Frontal cortex (tissue), 4 donors: ENCODE measurements around the gene UGT3A2. TPM values are rescaled to one million over a fixed set of nuclear protein-coding genes. Genes with fewer than 3 reads are reported as not detected.

Experiments
- DNase-seq, 2 donors: peaks; one replicate each; pipeline ENCODE4 v3.0.0; 2012; ENCODE audit warnings: low spot score in 2 of 2
- FAIRE-seq: peaks from 2 replicates; lab custom pipeline; 2012; peaks lifted over from hg19 to GRCh38; lab: Jason Lieb, UNC
- small RNA-seq: library from RNA; depleted of rRNA; stranded (forward); fragments of <200 nt; gene quantifications from one replicate; pipeline ENCODE3, GENCODE V24; 2014
- total RNA-seq: library from RNA; depleted of rRNA; stranded (reverse); fragments of >200 nt; gene quantifications from one replicate; pipeline ENCODE4 v1.2.3, GENCODE V29; 2014
- donor health status: control.
- donor health status: control.
- donor health status: control.

Gene UGT3A2
- total RNA-seq, 1 donor from 2014 or later, result 0.41 TPM

DNA sequence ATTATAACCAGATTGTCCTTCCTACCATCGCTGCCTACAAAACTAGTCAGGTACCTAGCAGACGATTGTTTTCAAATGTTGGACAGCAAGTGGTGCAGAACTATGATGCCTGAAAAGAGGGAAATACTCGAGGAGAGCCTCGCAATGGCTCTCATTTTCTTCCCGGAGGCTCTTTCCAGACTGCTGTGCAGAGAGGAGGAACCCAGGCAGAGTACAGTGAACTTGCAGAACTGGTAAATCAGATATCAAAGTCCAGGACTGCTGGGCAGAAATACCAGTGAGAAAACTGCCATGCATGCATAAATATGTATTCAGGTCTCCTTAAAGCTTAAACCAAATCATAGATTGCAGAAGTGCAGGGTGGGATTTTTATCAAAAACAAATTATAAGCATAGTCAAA is 49.1 kb downstream of the UGT3A2 start:
- DNase-seq, result no peak
- FAIRE-seq, result no peak

DNA sequence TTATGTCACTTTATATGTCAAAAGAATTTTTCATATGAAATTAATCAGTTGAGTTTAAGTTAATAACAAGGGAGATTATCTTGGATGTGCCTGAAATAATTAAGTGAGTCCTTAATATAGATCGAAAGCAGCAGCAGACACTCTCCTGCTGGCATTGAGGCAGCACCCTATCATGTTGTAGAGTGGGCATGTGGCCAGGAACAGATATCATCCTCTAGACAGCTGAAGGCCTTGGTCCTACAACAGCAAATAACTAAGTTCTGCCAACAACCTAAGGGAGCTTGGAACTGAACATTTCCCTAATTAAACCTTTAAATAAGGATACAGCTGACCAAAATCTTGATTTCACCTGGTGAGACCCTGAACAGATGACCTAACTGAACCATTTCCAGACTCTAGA is 49.7 kb downstream of the UGT3A2 start:
- no peak for FAIRE-seq
- DNase-seq, result no peak

DNA sequence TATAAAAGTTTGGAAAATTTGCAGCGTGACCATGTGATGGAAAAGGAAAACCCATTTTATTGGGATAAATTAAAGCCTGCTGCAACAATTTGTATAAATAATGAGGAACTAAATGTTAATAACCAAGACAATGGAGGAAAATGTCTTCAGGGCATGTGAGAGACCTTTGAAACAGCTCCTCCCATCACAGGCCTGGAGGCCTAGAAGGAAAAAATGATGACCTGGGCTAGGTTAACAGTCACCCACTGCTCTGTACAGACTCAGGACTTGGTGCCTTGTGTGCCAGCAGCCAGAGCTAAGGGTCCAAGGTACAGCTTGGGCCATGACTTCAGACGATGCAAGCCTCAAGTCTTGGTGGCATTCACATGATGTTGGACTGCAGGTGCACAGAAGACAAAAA is 53.5 kb downstream of the UGT3A2 start:
- no peak for DNase-seq
- FAIRE-seq, result no peak

DNA sequence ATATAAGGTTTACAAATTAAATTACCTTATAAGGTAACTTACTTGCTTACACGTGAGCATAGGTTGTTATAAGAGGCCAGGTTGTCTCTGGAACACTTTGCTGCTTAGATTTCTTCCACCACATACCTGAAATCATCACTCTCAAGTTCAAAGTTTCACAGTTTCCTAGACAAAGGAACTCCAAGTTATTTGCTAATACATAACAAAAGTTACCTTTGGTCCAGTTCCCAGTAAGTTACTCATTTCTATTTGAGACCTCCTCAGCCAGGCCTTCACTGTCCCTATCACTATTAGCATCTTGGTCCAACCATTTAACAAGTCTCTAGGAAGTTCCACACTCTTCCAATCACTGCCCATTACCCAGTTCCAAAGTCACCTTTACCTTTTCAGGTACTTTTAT is 57.0 kb downstream of the UGT3A2 start:
- DNase-seq (no peak), FAIRE-seq (no peak)

DNA sequence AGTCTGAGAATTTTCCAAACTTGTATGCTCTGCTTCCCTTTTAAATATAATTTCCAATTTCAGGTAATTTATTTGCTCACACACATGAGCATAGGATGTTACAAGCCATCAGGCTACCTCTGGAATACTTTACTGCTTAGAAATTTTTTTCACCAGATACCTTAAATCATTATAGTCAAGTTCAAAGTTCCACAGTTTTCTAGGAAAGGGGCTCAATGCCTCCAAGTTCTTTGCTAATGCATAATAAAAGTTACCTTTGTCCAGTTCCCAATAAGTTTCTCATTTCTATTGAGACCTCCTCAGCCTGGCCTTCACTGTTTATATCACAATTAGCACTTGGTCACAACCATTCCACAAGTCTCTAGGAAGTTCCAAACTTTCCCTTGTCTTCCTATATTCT is 59.3 kb downstream of the UGT3A2 start:
- FAIRE-seq (no peak), DNase-seq (no peak)

DNA sequence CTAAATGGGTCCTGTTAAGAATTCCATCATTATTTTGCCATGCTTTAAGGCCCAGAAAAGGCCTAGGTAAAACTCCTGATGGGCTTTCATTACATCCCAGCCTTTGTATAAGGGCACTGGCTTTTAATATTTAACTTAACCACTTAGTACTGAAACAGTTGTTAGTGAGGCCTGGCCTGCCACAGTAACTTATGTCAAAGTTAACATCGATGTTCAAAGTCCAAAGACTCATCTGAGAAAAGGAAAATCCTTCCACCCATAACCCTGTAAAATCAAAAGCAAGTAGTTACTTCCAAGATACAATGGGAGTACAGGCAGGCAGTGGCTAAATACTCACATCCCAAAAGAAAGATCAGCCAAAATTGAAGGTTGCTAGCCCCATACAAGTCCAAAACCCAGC is 60.5 kb downstream of the UGT3A2 start:
- no peak for FAIRE-seq
- no peak for DNase-seq

DNA sequence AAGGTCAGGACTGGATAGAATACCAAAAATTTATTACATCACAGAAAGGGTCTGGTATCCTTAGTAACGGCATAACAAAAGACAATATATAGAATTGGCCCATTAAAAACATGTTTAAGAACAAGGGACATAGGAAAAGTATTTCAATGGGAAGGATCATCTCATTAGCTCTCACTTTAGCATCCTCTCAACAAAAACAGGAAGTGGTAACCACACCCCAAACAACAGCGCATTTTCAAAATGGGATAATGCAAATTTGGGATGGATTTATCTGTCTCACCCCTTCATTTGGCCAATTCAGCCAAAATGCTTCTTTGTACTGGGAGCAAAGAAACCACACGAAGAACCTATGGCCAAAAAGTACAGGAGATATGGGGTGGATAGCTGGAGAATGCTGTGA is 65.7 kb downstream of the UGT3A2 start:
- DNase-seq (no peak), FAIRE-seq (no peak)

DNA sequence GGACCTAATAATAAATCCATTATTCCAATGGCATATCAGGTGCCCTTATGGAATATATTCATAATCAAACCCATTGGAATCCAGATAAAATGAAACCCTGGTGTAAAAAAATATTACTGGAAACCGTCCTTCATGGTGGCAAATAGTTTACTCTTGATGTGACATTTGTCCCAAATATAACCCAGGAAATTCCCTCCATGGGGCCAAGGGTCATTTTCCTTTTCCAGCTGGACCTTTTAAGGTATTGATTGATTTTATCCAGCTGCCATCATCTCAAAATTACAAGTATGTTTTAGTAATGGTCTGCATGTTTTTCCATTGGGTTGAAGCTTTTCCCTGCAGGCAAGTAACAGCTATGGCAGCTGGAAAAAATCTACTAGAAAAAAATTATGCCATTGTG is 67.1 kb downstream of the UGT3A2 start:
- FAIRE-seq (no peak), DNase-seq (no peak)

DNA sequence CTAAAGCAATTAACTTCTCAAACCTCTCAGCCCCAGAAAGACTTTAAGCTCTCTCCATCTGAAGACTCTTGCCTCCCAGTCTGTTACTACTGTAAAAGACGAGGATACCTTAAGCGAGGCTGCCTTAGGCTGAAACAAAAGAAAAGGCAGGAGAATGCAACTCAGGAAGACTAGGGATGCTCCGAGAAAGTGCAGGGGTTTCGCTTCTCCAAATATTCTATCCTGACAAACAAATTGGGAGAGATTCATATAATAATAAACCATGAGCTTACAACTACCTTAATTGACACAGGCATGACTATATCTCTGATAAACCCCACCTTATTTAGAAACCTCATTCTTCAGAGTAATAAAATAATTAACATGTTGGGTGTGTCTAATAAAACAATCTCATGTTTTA is 70.6 kb downstream of the UGT3A2 start:
- no peak for DNase-seq
- no peak for FAIRE-seq

DNA sequence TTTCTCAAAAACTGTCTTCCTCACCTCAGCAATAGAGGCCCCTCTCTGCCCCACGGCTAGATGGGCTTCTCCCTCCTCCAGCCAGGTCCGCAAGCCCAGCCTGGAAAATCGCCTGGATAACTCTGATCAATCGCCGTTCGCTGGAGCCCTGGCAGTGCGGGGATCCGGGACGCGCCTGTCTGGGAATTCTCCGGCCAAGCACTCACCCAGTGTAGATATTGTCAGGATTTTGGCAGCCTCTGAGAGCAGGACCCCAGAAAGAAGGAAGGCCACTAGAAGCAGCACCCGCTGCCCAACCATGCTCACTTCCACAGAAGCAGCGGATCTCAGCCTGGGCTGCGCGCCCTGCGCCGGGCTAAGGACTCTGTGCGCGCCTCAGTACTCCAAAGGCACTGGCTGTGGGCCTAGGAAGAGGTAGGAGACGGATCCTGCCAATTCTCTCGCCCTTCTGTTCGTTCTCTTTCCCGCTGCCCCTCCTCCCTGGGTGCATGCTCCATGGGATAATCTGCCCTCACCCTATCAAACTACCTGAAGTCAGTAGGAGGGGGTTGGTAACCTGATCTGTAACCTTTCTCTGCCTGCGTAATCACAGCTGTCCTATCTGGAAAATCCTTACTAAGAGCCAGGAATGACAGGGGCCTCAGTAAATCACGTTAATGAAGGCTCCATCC is 75.6 kb downstream of the UGT3A2 start, which contains the start of gene UGT3A1:
UGT3A1 (minus strand) TSS at position 450 of the 671 bp plus-strand sequence; CDS start at position 300, 150 bp downstream.
- FAIRE-seq, result no peak
- DNase-seq, result no peak

DNA sequence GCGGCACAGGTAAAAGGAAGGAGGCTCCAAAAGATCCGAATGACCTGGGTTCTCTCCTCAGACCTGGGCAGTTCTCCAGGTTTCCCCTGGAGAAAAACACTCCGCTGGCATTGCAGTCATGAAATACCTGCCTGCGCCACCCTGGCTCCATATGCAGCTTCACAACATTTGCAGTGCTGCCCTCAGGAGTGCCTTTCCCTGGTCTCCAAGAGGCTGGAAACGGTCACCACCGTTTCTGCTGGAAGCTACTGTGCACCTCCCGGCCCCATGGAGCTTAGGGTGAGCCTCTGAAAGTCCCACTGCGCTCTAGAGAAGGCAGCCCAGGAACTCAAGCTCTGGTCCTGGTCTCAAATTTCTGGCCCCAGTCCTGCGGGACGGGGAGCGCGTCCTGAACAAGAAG is 76.2 kb downstream of the UGT3A2 start:
- DNase-seq (no peak), FAIRE-seq (no peak)

DNA sequence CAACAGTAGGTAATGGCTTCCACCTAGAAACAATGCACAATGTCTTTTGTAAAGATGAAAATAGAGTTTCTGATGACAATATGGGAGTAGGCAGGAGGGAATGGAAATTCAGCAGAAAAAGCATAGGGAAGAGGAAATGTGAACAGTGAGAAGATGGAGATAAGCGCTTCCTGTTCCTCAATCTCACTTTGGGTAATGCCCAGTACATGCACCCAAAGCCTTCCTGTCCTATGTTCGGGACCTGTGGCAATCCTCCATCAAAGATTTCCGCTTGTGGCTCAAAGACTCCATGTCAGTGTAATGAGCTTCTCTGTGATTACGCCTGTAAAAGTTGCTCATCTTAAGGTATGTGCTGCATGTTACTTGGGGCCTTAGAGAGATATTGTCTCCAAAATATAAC is 78.2 kb downstream of the UGT3A2 start:
- DNase-seq (no peak), FAIRE-seq (no peak)

DNA sequence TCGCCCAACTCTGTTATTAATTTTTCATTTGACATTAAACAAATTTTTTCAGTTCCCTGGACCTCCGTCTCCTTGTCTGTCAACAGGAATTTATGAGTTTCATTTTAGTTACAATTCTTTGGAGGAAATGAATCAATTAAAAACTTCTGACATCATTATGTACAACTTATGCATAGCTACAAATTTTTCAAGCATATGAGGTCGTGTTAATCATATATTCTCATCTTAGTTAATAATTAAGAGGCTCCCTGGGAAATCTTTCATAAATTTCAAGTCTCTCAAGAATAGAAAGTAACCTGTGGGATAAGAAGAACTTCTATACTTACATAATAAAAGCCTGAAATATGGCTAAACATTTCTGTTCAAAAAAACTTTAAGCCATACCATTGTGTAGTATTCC is 78.9 kb downstream of the UGT3A2 start:
- DNase-seq (no peak), FAIRE-seq (no peak)

Small RNA genes within 50 kb of the gene (small RNA-seq; reads per million reads assigned to genes)
- gene AC016612.1, result not detected

Other genes starting within 250 kb of the UGT3A2 start
- 0.41 TPM for gene IL7R, start 210.0 kb downstream of the UGT3A2 start, total RNA-seq
- gene CAPSL, start 128.3 kb downstream of the UGT3A2 start, total RNA-seq, result not detected
- not detected for gene UGT3A1, start 75.5 kb downstream of the UGT3A2 start, total RNA-seq
- 77.9 TPM for gene LMBRD2, start 85.0 kb upstream of the UGT3A2 start, total RNA-seq
- gene SKP2, start 85.2 kb upstream of the UGT3A2 start, total RNA-seq, result 15.9 TPM
- 85.2 TPM for gene NADK2, start 175.0 kb upstream of the UGT3A2 start, total RNA-seq
- 10.6 TPM for gene RANBP3L, start 235.0 kb upstream of the UGT3A2 start, total RNA-seq